A549 (cell line): ENCODE results near the gene BCAS3. TPM values are rescaled to one million over a fixed set of nuclear protein-coding genes. Genes with fewer than 3 reads are reported as not detected.

Source experiments
- ATAC-seq, 2 experiments: fragments of 200-7000 bp in 1 of 2; fragments of >200 bp in 1 of 2; cut with Nextera tagmentation in 1 of 2; cut with Tn5 transposase in 1 of 2; 3 replicates each; pipeline versions ENCODE4 v1.8.0 to v1.9.1; 2018 to 2020; ENCODE audit warnings: mild to moderate bottlenecking in 1 of 2, moderate library complexity in 1 of 2
- CTCF ChIA-PET: fragments of 300-600 bp; sonication (Branson Sonifier 250); formaldehyde crosslinking; extraction: SDS; loops from one replicate; lab custom pipeline; 2021; ENCODE audit warnings: antibody characterized with exemption, inconsistent platforms; lab: Yijun Ruan, JAX
- POLR2A ChIA-PET: fragments of 350-600 bp; formaldehyde crosslinking; extraction: SDS; loops from one replicate; lab custom pipeline; 2021; ENCODE audit warnings: antibody characterized with exemption, inconsistent platforms; lab: Yijun Ruan, JAX
- DNase-seq, 2 experiments: peaks; one replicate each; pipeline versions ENCODE4 v3.0.0 to v3.0.0-alpha.2; 2011 to 2016; ENCODE audit warnings: low read depth in 1 of 2, low spot score in 1 of 2
- FAIRE-seq: peaks from 2 replicates; lab custom pipeline; 2011; peaks lifted over from hg19 to GRCh38; lab: Jason Lieb, UNC
- H3K27ac ChIP-seq, 2 experiments: fragments of >200 bp; sonication (Bioruptor Twin); formaldehyde crosslinking; 3 replicates each; pipeline ENCODE4 v1.5.1; 2016 to 2017
- H3K4me1 ChIP-seq: fragments of >200 bp; sonication (Bioruptor Twin); formaldehyde crosslinking; 3 replicates; pipeline ENCODE4 v1.6.1; 2016
- H3K4me2 ChIP-seq: fragments of >200 bp; sonication (Bioruptor Twin); formaldehyde crosslinking; 3 replicates; pipeline ENCODE4 v1.6.1; 2016
- H3K4me3 ChIP-seq: fragments of >200 bp; sonication (Bioruptor Twin); formaldehyde crosslinking; 3 replicates; pipeline ENCODE4 v1.5.1; 2016
- H3K9me3 ChIP-seq: fragments of >200 bp; sonication (Bioruptor Twin); formaldehyde crosslinking; 3 replicates; pipeline ENCODE4 v1.6.1; 2016
- BHLHE40 ChIP-seq: IDR thresholded peaks from 2 replicates; pipeline ENCODE4 v1.6.1; 2012; ENCODE audit warnings: low read depth, low read length, inconsistent platforms
- E2F6 ChIP-seq: IDR thresholded peaks from 2 replicates; pipeline ENCODE4 v1.6.1; 2012; ENCODE audit warnings: low read depth, borderline replicate concordance
- EHF ChIP-seq: fragments of 250-450 bp; sonication (Bioruptor Pico); IDR thresholded peaks from 2 replicates; pipeline ENCODE4 v1.5.0; 2020; ENCODE audit warnings: mild to moderate bottlenecking
- HDAC2 ChIP-seq: fragments of 200-600 bp; sonication (generic); IDR thresholded peaks from 2 replicates; pipeline ENCODE4 v1.6.1; 2016
- HEYL ChIP-seq: fragments of 250-450 bp; sonication (Bioruptor Pico); IDR thresholded peaks from 2 replicates; pipeline ENCODE4 v1.8.0; 2021; ENCODE audit warnings: mild to moderate bottlenecking, moderate library complexity
- JUN ChIP-seq, 2 experiments: fragments of >200 bp; sonication (Bioruptor Twin); formaldehyde crosslinking; IDR thresholded peaks; 2 replicates in 1 of 2; 3 replicates in 1 of 2; pipeline ENCODE4 v1.6.1; 2016 to 2017
- MAX ChIP-seq: IDR thresholded peaks from 2 replicates; pipeline ENCODE4 v1.6.1; 2012
- PHF8 ChIP-seq: fragments of 200-600 bp; sonication (generic); IDR thresholded peaks from 2 replicates; pipeline ENCODE4 v1.6.1; 2016; ENCODE audit warnings: low read depth, mild to moderate bottlenecking, antibody characterized with exemption, moderate library complexity, borderline replicate concordance
- POLR2A ChIP-seq: IDR thresholded peaks from 2 replicates; pipeline ENCODE4 v1.6.1; 2012; ENCODE audit warnings: mild to moderate bottlenecking, low read length
- RCOR1 ChIP-seq: fragments of 150-350 bp; IDR thresholded peaks from 2 replicates; pipeline ENCODE4 v1.6.1; 2014; ENCODE audit warnings: antibody characterized with exemption, low read length, low read depth
- ZSCAN20 ChIP-seq: fragments of 250-450 bp; sonication (Bioruptor Pico); IDR thresholded peaks from 2 replicates; pipeline ENCODE4 v1.8.0; 2022; ENCODE audit warnings: mild to moderate bottlenecking, moderate library complexity
- WGBS: methylation state at CpG from one replicate; pipeline ENCODE4 v1.1.6; 2017; ENCODE audit errors: missing lambda C conversion rate; 5-methylcytosine and 5-hydroxymethylcytosine counted together
- polyA plus RNA-seq, 4 experiments: library from polyadenylated mRNA; depleted of rRNA in 3 of 4; stranded (reverse); fragments of >200 nt; fragmentation: RNase III in 1 of 4; extraction: RNeasy Plus Mini Kit Qiagen cat#74134 plus additional on column Dnase treatment in 1 of 4; gene quantifications; 2 replicates in 3 of 4; 3 replicates in 1 of 4; pipeline ENCODE4 v1.2.3, GENCODE V29; 2011 to 2017
- TF ChIP-seq, protein P1 (sequence below): IDR thresholded peaks from 2 replicates; pipeline ENCODE4 v1.6.1; 2012
- TF ChIP-seq, protein P2 (sequence below): fragments of >200 bp; sonication (Bioruptor Twin); formaldehyde crosslinking; IDR thresholded peaks from 3 replicates; pipeline ENCODE4 v1.6.1; 2016
- TF ChIP-seq, protein P3 (sequence below): fragments of 200-600 bp; sonication (generic); IDR thresholded peaks from 2 replicates; pipeline ENCODE4 v1.6.1; 2016; ENCODE audit warnings: antibody characterized with exemption, mild to moderate bottlenecking, moderate library complexity

The BCAS3 gene
- polyA plus RNA-seq, 2 of the 4 experiments (the other 2 are of a cell fraction): 14.7 to 43.4 TPM

DNA sequence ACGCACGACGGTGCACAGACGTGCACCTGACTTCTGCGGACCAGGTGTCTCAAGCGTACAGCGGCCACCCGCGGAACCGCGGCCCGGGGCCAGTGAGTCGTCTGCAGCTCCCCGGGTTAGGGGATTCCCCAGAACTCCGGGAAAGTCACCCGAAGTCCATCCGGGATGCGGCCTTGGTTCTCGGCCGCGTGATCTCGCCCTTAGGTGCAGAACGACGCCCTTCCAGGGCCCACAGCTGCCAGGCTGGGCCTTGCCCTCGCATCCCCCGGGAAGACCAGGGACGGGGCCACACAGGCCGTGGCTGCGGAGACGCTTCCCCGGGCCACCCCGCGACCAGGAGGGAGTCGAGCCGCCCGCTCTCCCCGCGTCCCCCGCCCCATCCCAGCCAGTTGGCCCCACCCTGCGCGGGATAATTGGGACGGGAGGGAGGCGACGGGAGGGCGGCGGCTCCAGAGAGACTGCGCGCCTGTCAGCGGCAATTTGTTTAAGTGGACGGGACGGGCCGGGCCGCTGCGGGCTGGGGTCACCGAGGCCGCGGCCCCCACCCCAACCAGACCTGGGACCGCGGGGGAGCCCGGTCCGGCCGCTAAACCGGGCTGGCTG lies 718.4 kb downstream of the BCAS3 start:
- no peak overlapping the region for H3K4me3 ChIP-seq
- no peak overlapping the region for H3K4me2 ChIP-seq
- POLR2A ChIA-PET: no interaction called here
- DNase-seq: no peak
- no peak for TF ChIP-seq BHLHE40
- no peak for TF ChIP-seq ZSCAN20 (CRISPR knock-in tag)
- no peak for TF ChIP-seq PHF8
- TF ChIP-seq, protein P1, sequence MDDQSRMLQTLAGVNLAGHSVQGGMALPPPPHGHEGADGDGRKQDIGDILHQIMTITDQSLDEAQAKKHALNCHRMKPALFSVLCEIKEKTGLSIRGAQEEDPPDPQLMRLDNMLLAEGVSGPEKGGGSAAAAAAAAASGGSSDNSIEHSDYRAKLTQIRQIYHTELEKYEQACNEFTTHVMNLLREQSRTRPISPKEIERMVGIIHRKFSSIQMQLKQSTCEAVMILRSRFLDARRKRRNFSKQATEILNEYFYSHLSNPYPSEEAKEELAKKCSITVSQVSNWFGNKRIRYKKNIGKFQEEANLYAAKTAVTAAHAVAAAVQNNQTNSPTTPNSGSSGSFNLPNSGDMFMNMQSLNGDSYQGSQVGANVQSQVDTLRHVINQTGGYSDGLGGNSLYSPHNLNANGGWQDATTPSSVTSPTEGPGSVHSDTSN: no peak
- no peak for TF ChIP-seq HDAC2
- TF ChIP-seq, all 56 proteins: peak for 0
- ATAC-seq: no peak
- H3K4me1 ChIP-seq: peaks cover 16% of the 10 kb centered on the region; the same call in 2 of the 3 replicates
- CTCF ChIA-PET: interaction anchor here (1.1 to 3.0 kb wide), 2 partner anchors 13 to 180 kb away, joined by 3 to 21 read pairs; no protein-coding TSS in a partner anchor
- H3K9me3 ChIP-seq: no peaks in the 10 kb centered on the region
- no peak overlapping the region for H3K27ac ChIP-seq
- no peak for FAIRE-seq
- whole genome bisulfite sequencing: 90% methylated on average over 58 of the region's 63 CpGs

DNA sequence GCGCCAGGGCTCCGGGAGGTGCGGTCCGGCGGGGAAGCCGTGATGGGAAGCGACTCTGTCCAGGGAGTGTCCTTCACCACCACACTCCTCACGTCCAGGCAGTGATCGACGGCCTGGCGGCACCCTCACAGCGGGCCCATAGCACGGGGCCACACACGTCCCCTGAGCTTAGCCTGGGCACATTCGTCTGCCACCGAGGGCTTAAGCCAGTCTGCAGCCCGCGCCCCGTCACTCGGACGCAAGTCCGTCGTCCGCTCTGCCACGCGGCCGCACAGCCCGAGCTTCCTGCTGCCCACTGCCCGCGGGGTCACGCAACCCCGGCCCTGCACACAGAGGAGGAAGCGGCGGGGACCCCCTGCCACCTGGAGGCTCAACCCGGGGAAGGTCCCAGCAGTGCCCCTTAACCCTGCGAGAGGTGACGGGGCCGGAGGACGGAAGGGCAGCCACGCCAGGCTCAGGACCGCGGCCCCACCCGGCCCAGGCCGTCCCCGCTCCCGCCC lies 719.0 kb downstream of the BCAS3 start:
- Histone ChIP-seq H3K4me1 (peaks cover 18% of the 10 kb centered on the region; the same call in 2 of the 3 replicates), H3K9me3 (no peaks in the 10 kb centered on the region), H3K4me3 (no peak overlapping the region), H3K4me2 (no peak overlapping the region), H3K27ac (no peak overlapping the region)
- DNase-seq: no peak
- CTCF ChIA-PET: interaction anchor here (0.6 to 1.3 kb wide), 5 partner anchors 12 to 395 kb away, joined by 3 to 6 read pairs (median 4); no protein-coding TSS in a partner anchor
- TF ChIP-seq E2F6 (no peak), EHF (CRISPR knock-in tag) (no peak), PHF8 (no peak), JUN (IDR thresholded peaks at IDR 0.05) (no peak), RCOR1 (no peak)
- TF ChIP-seq, protein P2, sequence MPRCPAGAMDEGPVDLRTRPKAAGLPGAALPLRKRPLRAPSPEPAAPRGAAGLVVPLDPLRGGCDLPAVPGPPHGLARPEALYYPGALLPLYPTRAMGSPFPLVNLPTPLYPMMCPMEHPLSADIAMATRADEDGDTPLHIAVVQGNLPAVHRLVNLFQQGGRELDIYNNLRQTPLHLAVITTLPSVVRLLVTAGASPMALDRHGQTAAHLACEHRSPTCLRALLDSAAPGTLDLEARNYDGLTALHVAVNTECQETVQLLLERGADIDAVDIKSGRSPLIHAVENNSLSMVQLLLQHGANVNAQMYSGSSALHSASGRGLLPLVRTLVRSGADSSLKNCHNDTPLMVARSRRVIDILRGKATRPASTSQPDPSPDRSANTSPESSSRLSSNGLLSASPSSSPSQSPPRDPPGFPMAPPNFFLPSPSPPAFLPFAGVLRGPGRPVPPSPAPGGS: no peak
- ATAC-seq: no peak
- 95% methylated on average over 26 of the region's 46 CpGs for WGBS
- FAIRE-seq: no peak
- POLR2A ChIA-PET: no interaction called here

DNA sequence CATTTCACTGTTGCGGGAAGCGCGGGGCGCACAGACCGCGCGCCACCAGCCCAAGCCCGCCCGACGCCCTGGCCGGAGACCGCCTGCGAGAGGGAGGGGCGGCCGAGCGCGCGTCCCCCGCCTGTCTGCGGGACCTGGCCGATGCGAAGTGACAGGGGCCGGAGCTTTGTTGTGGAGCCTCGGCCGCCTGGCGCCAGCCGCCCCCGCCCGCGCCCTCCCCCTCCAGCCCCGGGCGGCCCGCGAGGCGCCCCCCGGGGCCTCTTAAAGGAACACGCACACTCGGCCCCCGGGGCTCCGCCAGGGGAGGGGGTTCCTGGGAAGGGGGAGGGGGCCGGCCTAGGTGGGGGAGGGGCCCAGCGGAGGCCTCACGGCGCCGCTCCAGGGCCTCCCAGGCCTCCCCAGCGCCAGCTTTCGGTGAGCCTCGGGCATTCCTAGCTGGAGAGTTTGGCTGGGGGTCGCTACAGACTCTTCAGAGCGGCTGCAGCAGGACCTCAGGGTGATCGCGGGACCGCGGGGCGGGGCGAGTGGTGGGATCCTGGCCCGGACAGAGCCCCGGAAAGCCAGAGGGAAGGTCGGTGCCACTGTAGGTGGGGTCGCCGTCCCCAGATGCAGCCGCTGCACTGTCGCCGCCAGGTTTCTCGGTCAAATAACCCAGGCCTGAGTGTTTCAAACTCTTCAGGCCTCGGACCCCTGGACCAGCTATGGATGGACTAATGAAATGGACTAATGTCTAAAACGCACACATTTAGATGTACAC lies 719.6 kb downstream of the BCAS3 start:
- ATAC-seq (no peak), DNase-seq (no peak), FAIRE-seq (no peak)
- H3K9me3 ChIP-seq: no peaks in the 10 kb centered on the region
- no peak overlapping the region for H3K4me3 ChIP-seq
- no peak for TF ChIP-seq POLR2A
- TF ChIP-seq MAX: no peak
- TF ChIP-seq, protein P3, sequence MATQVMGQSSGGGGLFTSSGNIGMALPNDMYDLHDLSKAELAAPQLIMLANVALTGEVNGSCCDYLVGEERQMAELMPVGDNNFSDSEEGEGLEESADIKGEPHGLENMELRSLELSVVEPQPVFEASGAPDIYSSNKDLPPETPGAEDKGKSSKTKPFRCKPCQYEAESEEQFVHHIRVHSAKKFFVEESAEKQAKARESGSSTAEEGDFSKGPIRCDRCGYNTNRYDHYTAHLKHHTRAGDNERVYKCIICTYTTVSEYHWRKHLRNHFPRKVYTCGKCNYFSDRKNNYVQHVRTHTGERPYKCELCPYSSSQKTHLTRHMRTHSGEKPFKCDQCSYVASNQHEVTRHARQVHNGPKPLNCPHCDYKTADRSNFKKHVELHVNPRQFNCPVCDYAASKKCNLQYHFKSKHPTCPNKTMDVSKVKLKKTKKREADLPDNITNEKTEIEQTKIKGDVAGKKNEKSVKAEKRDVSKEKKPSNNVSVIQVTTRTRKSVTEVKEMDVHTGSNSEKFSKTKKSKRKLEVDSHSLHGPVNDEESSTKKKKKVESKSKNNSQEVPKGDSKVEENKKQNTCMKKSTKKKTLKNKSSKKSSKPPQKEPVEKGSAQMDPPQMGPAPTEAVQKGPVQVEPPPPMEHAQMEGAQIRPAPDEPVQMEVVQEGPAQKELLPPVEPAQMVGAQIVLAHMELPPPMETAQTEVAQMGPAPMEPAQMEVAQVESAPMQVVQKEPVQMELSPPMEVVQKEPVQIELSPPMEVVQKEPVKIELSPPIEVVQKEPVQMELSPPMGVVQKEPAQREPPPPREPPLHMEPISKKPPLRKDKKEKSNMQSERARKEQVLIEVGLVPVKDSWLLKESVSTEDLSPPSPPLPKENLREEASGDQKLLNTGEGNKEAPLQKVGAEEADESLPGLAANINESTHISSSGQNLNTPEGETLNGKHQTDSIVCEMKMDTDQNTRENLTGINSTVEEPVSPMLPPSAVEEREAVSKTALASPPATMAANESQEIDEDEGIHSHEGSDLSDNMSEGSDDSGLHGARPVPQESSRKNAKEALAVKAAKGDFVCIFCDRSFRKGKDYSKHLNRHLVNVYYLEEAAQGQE: no peak
- no peak for TF ChIP-seq HEYL (CRISPR knock-in tag)
- no peak overlapping the region for H3K27ac ChIP-seq
- H3K4me1 ChIP-seq: peaks cover 18% of the 10 kb centered on the region; the same call in 2 of the 3 replicates
- H3K4me2 ChIP-seq: no peak overlapping the region
- ChIA-PET POLR2A (no interaction called here), CTCF (interaction anchor here (0.6 to 1.4 kb wide), 7 partner anchors 11 to 406 kb away, joined by 3 to 7 read pairs (median 4); no protein-coding TSS in a partner anchor)
- 90% methylated on average over 29 of the region's 67 CpGs for WGBS
